Prostate gland (tissue), 2 donors: ENCODE measurements around the gene PPP4R3A.

Experiments
- POLR2A ChIP-seq: fragments of 450-650 bp; IDR thresholded peaks from one replicate; pipeline ENCODE4 v1.6.1; 2016; ENCODE audit warnings: antibody characterized with exemption, mild to moderate bottlenecking
- POLR2AphosphoS5 ChIP-seq: sonication (generic); formaldehyde crosslinking; IDR thresholded peaks from one replicate; pipeline ENCODE4 v1.6.1; 2017; ENCODE audit warnings: antibody characterized with exemption
- TF ChIP-seq, protein P1 (sequence below), 4 experiments: fragments of 200-600 bp in 2 of 4; fragments of 450-650 bp in 2 of 4; sonication (generic) in 2 of 4; IDR thresholded peaks; 1 replicate in 3 of 4; 2 replicates in 1 of 4; pipeline ENCODE4 v1.5.1; 2016 to 2019; ENCODE audit warnings: antibody characterized with exemption in 4 of 4, mild to moderate bottlenecking in 2 of 4, moderate library complexity in 2 of 4

DNA sequence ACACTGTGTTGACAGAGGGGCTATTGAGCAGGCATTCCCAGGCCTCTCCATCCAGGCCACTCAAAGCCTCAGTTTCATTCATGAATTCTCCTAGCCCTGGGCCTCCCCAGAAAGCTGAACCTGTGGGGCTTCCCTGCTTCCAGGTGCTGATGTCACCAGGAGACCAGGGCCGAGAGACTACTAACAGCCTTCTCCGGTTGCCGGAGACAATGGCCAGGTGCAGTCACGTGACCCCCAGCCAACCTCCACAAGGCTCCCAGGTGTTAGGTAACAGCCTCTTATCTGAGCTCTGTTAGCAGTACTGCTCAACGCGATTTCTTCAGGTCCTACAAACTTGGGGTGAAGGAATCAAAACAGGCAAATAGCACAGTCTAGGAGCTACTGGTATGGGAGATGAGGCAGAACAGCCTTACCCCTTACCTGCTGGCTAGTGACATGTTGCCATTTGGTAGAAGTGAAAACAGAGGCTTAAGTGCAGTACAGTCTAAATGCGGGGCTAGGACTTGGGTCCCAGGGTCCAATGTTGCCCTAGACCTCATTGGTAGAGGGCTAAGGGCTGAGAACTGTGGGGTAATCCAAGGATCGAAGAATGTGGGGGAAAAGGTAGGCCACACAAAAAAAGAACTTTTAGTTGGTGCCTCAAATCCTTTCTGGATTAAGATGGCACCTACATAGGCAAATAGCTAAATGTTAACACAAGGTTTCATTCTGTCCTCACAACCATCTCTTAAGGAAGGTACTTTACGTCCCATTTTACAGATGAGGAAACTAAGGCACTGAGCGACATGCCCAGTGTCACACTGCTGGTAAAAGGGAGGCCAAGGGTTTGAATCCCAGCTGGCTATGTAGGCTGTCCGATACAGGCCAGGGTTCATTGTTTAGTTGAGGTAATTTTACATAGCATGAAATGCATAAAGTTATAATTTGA is 96.3 kb downstream of the PPP4R3A start:
- TF ChIP-seq, protein P1, sequence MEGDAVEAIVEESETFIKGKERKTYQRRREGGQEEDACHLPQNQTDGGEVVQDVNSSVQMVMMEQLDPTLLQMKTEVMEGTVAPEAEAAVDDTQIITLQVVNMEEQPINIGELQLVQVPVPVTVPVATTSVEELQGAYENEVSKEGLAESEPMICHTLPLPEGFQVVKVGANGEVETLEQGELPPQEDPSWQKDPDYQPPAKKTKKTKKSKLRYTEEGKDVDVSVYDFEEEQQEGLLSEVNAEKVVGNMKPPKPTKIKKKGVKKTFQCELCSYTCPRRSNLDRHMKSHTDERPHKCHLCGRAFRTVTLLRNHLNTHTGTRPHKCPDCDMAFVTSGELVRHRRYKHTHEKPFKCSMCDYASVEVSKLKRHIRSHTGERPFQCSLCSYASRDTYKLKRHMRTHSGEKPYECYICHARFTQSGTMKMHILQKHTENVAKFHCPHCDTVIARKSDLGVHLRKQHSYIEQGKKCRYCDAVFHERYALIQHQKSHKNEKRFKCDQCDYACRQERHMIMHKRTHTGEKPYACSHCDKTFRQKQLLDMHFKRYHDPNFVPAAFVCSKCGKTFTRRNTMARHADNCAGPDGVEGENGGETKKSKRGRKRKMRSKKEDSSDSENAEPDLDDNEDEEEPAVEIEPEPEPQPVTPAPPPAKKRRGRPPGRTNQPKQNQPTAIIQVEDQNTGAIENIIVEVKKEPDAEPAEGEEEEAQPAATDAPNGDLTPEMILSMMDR (IDR thresholded peaks at IDR 0.05), result no peak
- TF ChIP-seq POLR2AphosphoS5 (peak; percentile 26), POLR2A (no peak)
